Loucy (cell line): ENCODE results near the gene TTC39C.
A peak's percentile ranks its signal among the peaks of the same experiment; 100 is the strongest.

Experiments used
- CTCF ChIP-seq: fragments of 200-600 bp; sonication (generic); conservative IDR thresholded peaks from 2 replicates; pipeline ENCODE4 v1.5.1; 2014; ENCODE audit warnings: mild to moderate bottlenecking, antibody characterized with exemption, low read length
- EZH2phosphoT487 ChIP-seq: fragments of 200-600 bp; IDR thresholded peaks from 2 replicates; pipeline ENCODE4 v1.6.1; 2018; ENCODE audit warnings: antibody characterized with exemption, mild to moderate bottlenecking, moderate library complexity, borderline replicate concordance

- peak; percentile 85 for TF ChIP-seq CTCF
- no peak for TF ChIP-seq EZH2phosphoT487
Observed at GRCh38 chr18:24118750-24119577, 104.4 kb downstream of the TTC39C start.
